Mesodermal cell (in vitro differentiated cells): ENCODE results near the gene ARHGAP30.

Experiments
- H3K27ac ChIP-seq: 2 replicates; pipeline ENCODE4 v1.7.0; 2013; ENCODE audit warnings: mild to moderate bottlenecking, low read depth, low read length, moderate library complexity; ENCODE audit not compliant: severe bottlenecking
- H3K36me3 ChIP-seq: 2 replicates; pipeline ENCODE4 v1.7.1; 2013; ENCODE audit warnings: mild to moderate bottlenecking, low read length, moderate library complexity; ENCODE audit not compliant: control insufficient read depth, insufficient read depth
- H3K4me1 ChIP-seq: one replicate; pipeline ENCODE4 v1.7.1; 2013; ENCODE audit warnings: mild to moderate bottlenecking, low read length; ENCODE audit not compliant: insufficient read depth, control insufficient read depth, poor library complexity, severe bottlenecking
- H3K4me3 ChIP-seq: 2 replicates; pipeline ENCODE4 v1.7.0; 2013; ENCODE audit warnings: low read length, control low read depth, mild to moderate bottlenecking; ENCODE audit not compliant: insufficient read depth, poor library complexity, severe bottlenecking; ENCODE audit errors: extremely low read depth
- H3K9me3 ChIP-seq: 2 replicates; pipeline ENCODE4 v1.7.1; 2013; ENCODE audit warnings: mild to moderate bottlenecking, low read length, moderate library complexity; ENCODE audit not compliant: control insufficient read depth
- WGBS, 2 experiments: methylation state at CpG; one replicate each; pipeline ENCODE4 v1.1.5; 2013; ENCODE audit warnings: missing lambda C conversion rate in 2 of 2; ENCODE audit not compliant: insufficient coverage in 2 of 2; 5-methylcytosine and 5-hydroxymethylcytosine counted together

ARHGAP30 gene

GRCh38 chr1:161048949-161049722 lies 20.6 kb downstream of the ARHGAP30 start:
- Histone ChIP-seq H3K9me3 (peaks cover 18% of the 10 kb centered on the region), H3K27ac (no peak overlapping the region), H3K36me3 (peaks cover 2% of the 10 kb centered on the region), H3K4me3 (no peak overlapping the region), H3K4me1 (no peaks in the 10 kb centered on the region)
- 92 to 94% methylated on average over 2 to 5 of the region's 5 CpGs for WGBS, 2 experiments

- WGBS, 2 experiments = 94 to 97% methylated on average over 14 to 15 of the region's 18 CpGs
- H3K4me1 ChIP-seq = no peaks in the 10 kb centered on the region
- no peak overlapping the region for H3K27ac ChIP-seq
- H3K9me3 ChIP-seq = peaks cover 18% of the 10 kb centered on the region
- H3K4me3 ChIP-seq = no peak overlapping the region
- H3K36me3 ChIP-seq = peaks cover 10% of the 10 kb centered on the region
These were observed 22.0 kb downstream of the ARHGAP30 start for GRCh38 chr1:161047436-161048420.

GRCh38 chr1:161046605-161047228 lies 23.0 kb downstream of the ARHGAP30 start:
- H3K4me3 ChIP-seq = peak overlapping the region; percentile 84
- H3K4me1 ChIP-seq = no peaks in the 10 kb centered on the region
- 78% methylated on average over 1 of the region's 2 CpGs; no CpG with 5 or more reads in 1 of the 2 experiments for WGBS, 2 experiments
- peak overlapping the region; percentile 96 for H3K27ac ChIP-seq
- H3K9me3 ChIP-seq = peaks cover 18% of the 10 kb centered on the region
- H3K36me3 ChIP-seq = peaks cover 20% of the 10 kb centered on the region

GRCh38 chr1:161045736-161046604 lies 23.7 kb downstream of the ARHGAP30 start, which contains the start of gene USF1:
Gene USF1, minus strand, starts transcription at chr1:161045977. Its CDS starts 2,702 bp downstream, at chr1:161043275.
- Histone ChIP-seq H3K27ac (peak within 1 kb of the TSS; percentile 96), H3K36me3 (peaks cover 28% of the 10 kb centered on the region), H3K9me3 (peaks cover 18% of the 10 kb centered on the region), H3K4me3 (peak within 1 kb of the TSS; percentile 84), H3K4me1 (no peaks in the 10 kb centered on the region)
- WGBS, 2 experiments = 0 to 3% methylated on average over 13 to 16 of the region's 29 CpGs

- Histone ChIP-seq H3K4me1 (no peaks in the 10 kb centered on the region), H3K4me3 (peak overlapping the region; percentile 84), H3K9me3 (peaks cover 18% of the 10 kb centered on the region), H3K36me3 (peaks cover 36% of the 10 kb centered on the region), H3K27ac (peak overlapping the region; percentile 96)
- 2 to 3% methylated on average over 19 to 44 of the region's 48 CpGs for WGBS, 2 experiments
These were observed 24.6 kb downstream of the ARHGAP30 start for GRCh38 chr1:161044908-161045735.

- H3K9me3 ChIP-seq = peaks cover 13% of the 10 kb centered on the region
- peaks cover 42% of the 10 kb centered on the region for H3K36me3 ChIP-seq
- H3K27ac ChIP-seq = peak overlapping the region; percentile 96
- no peaks in the 10 kb centered on the region for H3K4me1 ChIP-seq
- peak overlapping the region; percentile 84 for H3K4me3 ChIP-seq
These were observed 25.2 kb downstream of the ARHGAP30 start for GRCh38 chr1:161044535-161044907.

GRCh38 chr1:161039546-161039945 lies 30.1 kb downstream of the ARHGAP30 start:
- Histone ChIP-seq H3K4me1 (peaks cover 4% of the 10 kb centered on the region), H3K4me3 (no peak overlapping the region), H3K9me3 (no peaks in the 10 kb centered on the region), H3K36me3 (peaks cover 64% of the 10 kb centered on the region), H3K27ac (no peak overlapping the region)
- 95 to 100% methylated on average over 5 of the region's 5 CpGs for WGBS, 2 experiments

- peak overlapping the region; percentile 41 for H3K4me3 ChIP-seq
These were observed 30.5 kb downstream of the ARHGAP30 start for GRCh38 chr1:161039154-161039545.

GRCh38 chr1:161038523-161039153 lies 31.1 kb downstream of the ARHGAP30 start, which contains the start of gene TSTD1:
Gene TSTD1, minus strand, starts transcription at chr1:161038964. Its CDS starts 75 bp downstream, at chr1:161038889.
- Histone ChIP-seq H3K27ac (no peak within 1 kb of the TSS), H3K4me3 (peak within 1 kb of the TSS; percentile 41)

More at GRCh38 chr1:161039154-161039545, 30.5 kb downstream of the ARHGAP30 start:
- Histone ChIP-seq H3K36me3 (peaks cover 62% of the 10 kb centered on the region), H3K27ac (no peak overlapping the region), H3K9me3 (no peaks in the 10 kb centered on the region), H3K4me1 (peaks cover 4% of the 10 kb centered on the region)
- no CpG with 5 or more reads among the region's 3 CpGs for WGBS, 2 experiments

More at GRCh38 chr1:161038523-161039153, 31.1 kb downstream of the ARHGAP30 start, which contains the start of gene TSTD1:
- WGBS, 2 experiments = 17 to 26% methylated on average over 41 to 43 of the region's 54 CpGs
- peaks cover 61% of the 10 kb centered on the region for H3K36me3 ChIP-seq
- H3K9me3 ChIP-seq = no peaks in the 10 kb centered on the region
- H3K4me1 ChIP-seq = peaks cover 4% of the 10 kb centered on the region
